ENCODE measurements around the gene STX19.

The STX19 gene

DNA sequence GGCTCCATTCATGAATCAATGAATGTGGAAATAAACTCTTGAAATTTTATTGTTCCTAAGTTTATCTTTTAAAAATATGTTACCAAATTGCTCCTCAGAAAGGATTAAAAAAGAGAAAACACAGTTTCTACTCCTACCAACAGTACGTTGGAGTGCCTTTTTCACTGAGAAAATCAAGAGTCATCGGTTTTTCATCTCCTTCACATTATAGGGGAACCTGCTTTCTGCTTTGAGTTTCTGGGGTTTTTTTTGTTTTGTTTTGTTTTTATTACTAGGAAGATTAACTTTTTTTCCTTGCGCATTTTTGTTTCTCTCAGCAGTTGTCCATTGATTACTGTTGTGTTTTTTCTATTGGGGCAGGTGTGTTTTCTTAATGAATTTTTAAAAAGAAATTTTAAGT, 45.0 kb downstream of the STX19 start:
- H3K36me3 ChIP-seq (ENCODE audit: control insufficient read depth, insufficient read depth, low read length) = no peaks in the 10 kb centered on the region
- H2AFZ ChIP-seq = no peak overlapping the region
- no peak overlapping the region for H3K4me3 ChIP-seq (ENCODE audit: low read depth, low read length)
- H3K4me1 ChIP-seq = peaks cover 3% of the 10 kb centered on the region
- no peak overlapping the region for H3K27ac ChIP-seq
- no peak overlapping the region for H3K9ac ChIP-seq
- no peak for TF ChIP-seq CTCF (IDR thresholded peaks at IDR 0.05)
- H3K9me3 ChIP-seq (ENCODE audit: control insufficient read depth, low read length) = no peaks in the 10 kb centered on the region
- H3K27me3 ChIP-seq (ENCODE audit: control insufficient read depth, insufficient read depth, low read length) = no peaks in the 10 kb centered on the region
- H3K79me2 ChIP-seq = peaks cover 3% of the 10 kb centered on the region
- H3K4me2 ChIP-seq (ENCODE audit: low read length) = no peak overlapping the region

GRCh38 chr3:93981649-93982048, 46.7 kb downstream of the STX19 start:
- H3K27ac ChIP-seq = no peak overlapping the region
- no peaks in the 10 kb centered on the region for H3K4me1 ChIP-seq
- no peaks in the 10 kb centered on the region for H3K9me3 ChIP-seq (ENCODE audit: control insufficient read depth, low read length)
- no peaks in the 10 kb centered on the region for H3K27me3 ChIP-seq (ENCODE audit: control insufficient read depth, insufficient read depth, low read length)
- H3K9ac ChIP-seq = no peak overlapping the region
- no peak for TF ChIP-seq CTCF (IDR thresholded peaks at IDR 0.05)
- no peak overlapping the region for H3K4me3 ChIP-seq (ENCODE audit: low read depth, low read length)
- H3K4me2 ChIP-seq (ENCODE audit: low read length) = no peak overlapping the region
- no peak overlapping the region for H2AFZ ChIP-seq
- no peaks in the 10 kb centered on the region for H3K36me3 ChIP-seq (ENCODE audit: control insufficient read depth, insufficient read depth, low read length)
- H3K79me2 ChIP-seq = peaks cover 3% of the 10 kb centered on the region

DNA sequence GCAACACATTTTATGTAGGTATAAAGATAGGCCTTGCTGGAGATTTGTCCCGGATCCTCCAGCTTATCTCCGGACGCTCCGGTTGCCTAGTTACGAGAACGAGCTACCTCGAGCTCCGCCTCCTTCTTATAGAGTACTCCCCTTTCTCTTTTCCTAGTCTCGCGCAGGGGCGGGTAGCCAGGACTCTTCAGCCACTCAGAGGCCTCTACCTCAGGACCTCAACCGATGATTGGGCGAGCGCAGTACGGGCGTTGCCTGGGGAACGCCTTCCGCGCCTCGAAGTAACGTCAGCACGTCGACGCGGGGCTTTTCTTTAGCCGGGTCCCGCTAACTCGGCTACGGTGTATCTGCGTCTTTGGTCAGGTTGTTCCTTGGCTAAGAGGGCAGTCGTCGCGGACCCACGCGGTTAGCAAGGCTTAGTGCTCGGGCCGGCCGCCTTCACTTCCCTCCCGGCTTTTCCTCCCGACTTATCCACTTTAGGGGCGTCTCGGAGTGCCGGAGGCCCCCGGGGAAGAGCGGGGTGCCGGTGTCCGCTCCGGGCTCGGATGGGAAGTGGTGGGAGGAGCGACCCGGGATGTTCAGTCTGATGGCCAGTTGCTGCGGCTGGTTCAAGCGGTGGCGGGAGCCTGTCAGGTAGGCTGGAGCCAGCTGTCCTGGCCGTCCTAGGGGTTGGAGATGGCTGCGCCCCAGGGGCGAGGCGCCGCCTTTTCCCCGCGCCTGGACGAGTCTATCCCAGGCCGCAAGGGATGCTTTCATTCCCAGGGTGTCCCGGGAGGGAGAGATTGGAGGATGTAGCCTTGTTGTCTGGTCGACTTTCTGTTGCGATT, 48.3 kb downstream of the STX19 start, which contains the start of gene ARL13B:
TSS of gene ARL13B (plus strand) at position 306 of the 827 bp plus-strand sequence. CDS start at position 575, 269 bp downstream.
- Histone ChIP-seq H3K4me3 (ENCODE audit: low read depth, low read length) (peak within 1 kb of the TSS; percentile 97), H3K4me2 (ENCODE audit: low read length) (peak within 1 kb of the TSS; percentile 87), H3K4me1 (no peaks in the 10 kb centered on the region), H3K36me3 (ENCODE audit: control insufficient read depth, insufficient read depth, low read length) (no peaks in the 10 kb centered on the region), H3K79me2 (peaks cover 3% of the 10 kb centered on the region), H2AFZ (peak within 1 kb of the TSS; percentile 77), H3K9me3 (ENCODE audit: control insufficient read depth, low read length) (no peaks in the 10 kb centered on the region), H3K9ac (peak within 1 kb of the TSS; percentile 32), H3K27ac (peak within 1 kb of the TSS; percentile 85), H3K27me3 (ENCODE audit: control insufficient read depth, insufficient read depth, low read length) (no peaks in the 10 kb centered on the region)
- no peak for TF ChIP-seq CTCF (IDR thresholded peaks at IDR 0.05)

GRCh38 chr3:93973131-93974126, 55.0 kb downstream of the STX19 start, which contains the start of gene PROS1:
TSS of gene PROS1 (minus strand) at chr3:93973896. CDS start at chr3:93973749, 147 bp downstream.
- H3K79me2 ChIP-seq = no peaks in the 10 kb centered on the region
- no peak for TF ChIP-seq CTCF (IDR thresholded peaks at IDR 0.05)

More at GRCh38 chr3:93973131-93974126, 55.0 kb downstream of the STX19 start, which contains the start of gene PROS1:
- Histone ChIP-seq H3K4me3 (ENCODE audit: low read depth, low read length) (peak within 1 kb of the TSS; percentile 51), H3K27ac (peak within 1 kb of the TSS; percentile 86), H2AFZ (peak within 1 kb of the TSS; percentile 95), H3K4me2 (ENCODE audit: low read length) (peak within 1 kb of the TSS; percentile 75), H3K9ac (peak within 1 kb of the TSS; percentile 23), H3K9me3 (ENCODE audit: control insufficient read depth, low read length) (no peaks in the 10 kb centered on the region), H3K27me3 (ENCODE audit: control insufficient read depth, insufficient read depth, low read length) (no peaks in the 10 kb centered on the region), H3K36me3 (ENCODE audit: control insufficient read depth, insufficient read depth, low read length) (no peaks in the 10 kb centered on the region), H3K4me1 (peaks cover 3% of the 10 kb centered on the region)
